ENCODE data around the gene SF1.

Gene SF1

GRCh38 chr11:64746486-64746885, 31.9 kb downstream of the SF1 start:
- no peak for DNase-seq (ENCODE audit: low read depth in 2 of 2)

GRCh38 chr11:64745521-64746328, 32.6 kb downstream of the SF1 start:
- no peak for DNase-seq (ENCODE audit: low read depth in 2 of 2)

- no peak for DNase-seq (ENCODE audit: low read depth in 2 of 2)
These were observed 33.2 kb downstream of the SF1 start for GRCh38 chr11:64745189-64745520.

- DNase-seq (ENCODE audit: low read depth in 2 of 2) = no peak
These were observed 33.7 kb downstream of the SF1 start for GRCh38 chr11:64744544-64745188.

- DNase-seq (ENCODE audit: low read depth in 2 of 2) = peak in 1 of 2 experiments; percentile 66
These were observed 34.5 kb downstream of the SF1 start, which contains the start of gene RASGRP2 for GRCh38 chr11:64743591-64744543. RASGRP2 (minus strand) TSS chr11:64744142; CDS start chr11:64742866, 1,276 bp downstream.

- peak; percentile 55 to 66 for DNase-seq (ENCODE audit: low read depth in 2 of 2)
These were observed 35.3 kb downstream of the SF1 start for GRCh38 chr11:64742889-64743590.

- no peak for DNase-seq (ENCODE audit: low read depth in 2 of 2)
These were observed 36.1 kb downstream of the SF1 start for GRCh38 chr11:64742087-64742888.

GRCh38 chr11:64741375-64742086, 36.8 kb downstream of the SF1 start:
- no peak for DNase-seq (ENCODE audit: low read depth in 2 of 2)

GRCh38 chr11:64739871-64740270, 38.5 kb downstream of the SF1 start:
- no peak for DNase-seq (ENCODE audit: low read depth in 2 of 2)

- no peak for DNase-seq (ENCODE audit: low read depth in 2 of 2)
These were observed 41.7 kb downstream of the SF1 start for GRCh38 chr11:64736654-64737053.

GRCh38 chr11:64735725-64736259, 42.5 kb downstream of the SF1 start:
- no peak for DNase-seq (ENCODE audit: low read depth in 2 of 2)

- no peak for DNase-seq (ENCODE audit: low read depth in 2 of 2)
These were observed 43.3 kb downstream of the SF1 start for GRCh38 chr11:64734811-64735724.

GRCh38 chr11:64731601-64732000, 46.7 kb downstream of the SF1 start:
- no peak for DNase-seq (ENCODE audit: low read depth in 2 of 2)

DNA sequence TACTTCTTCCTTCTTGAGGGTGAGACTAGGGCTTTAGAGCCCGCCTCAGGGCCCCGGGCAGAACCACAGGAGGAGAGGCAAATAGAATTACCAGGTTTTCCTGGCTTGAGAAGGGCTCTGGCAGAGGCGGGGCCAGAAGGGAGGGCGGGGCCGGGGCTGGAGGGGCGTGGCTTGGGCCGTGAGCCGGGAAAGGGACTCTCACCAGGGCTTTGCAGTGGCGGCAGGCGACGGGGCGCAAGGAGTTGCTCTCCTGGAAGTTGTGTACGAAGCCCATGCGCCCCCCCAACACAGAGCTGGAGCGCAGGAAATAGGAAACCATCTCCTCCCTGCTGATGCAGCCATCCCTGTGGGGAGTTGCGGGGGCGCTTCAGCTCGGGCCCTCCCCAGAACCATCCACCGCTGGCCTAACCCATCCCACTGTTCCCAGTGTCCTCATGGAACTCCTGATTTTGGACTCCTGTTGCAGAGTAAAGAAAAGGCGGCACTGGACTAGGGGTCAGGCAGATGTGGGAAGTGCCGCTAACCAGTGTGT, 48.4 kb downstream of the SF1 start:
- DNase-seq (ENCODE audit: low read depth in 2 of 2) = peak in 1 of 2 experiments; percentile 27

- no peak for DNase-seq (ENCODE audit: low read depth in 2 of 2)
These were observed 49.5 kb downstream of the SF1 start for GRCh38 chr11:64728757-64729365.

DNA sequence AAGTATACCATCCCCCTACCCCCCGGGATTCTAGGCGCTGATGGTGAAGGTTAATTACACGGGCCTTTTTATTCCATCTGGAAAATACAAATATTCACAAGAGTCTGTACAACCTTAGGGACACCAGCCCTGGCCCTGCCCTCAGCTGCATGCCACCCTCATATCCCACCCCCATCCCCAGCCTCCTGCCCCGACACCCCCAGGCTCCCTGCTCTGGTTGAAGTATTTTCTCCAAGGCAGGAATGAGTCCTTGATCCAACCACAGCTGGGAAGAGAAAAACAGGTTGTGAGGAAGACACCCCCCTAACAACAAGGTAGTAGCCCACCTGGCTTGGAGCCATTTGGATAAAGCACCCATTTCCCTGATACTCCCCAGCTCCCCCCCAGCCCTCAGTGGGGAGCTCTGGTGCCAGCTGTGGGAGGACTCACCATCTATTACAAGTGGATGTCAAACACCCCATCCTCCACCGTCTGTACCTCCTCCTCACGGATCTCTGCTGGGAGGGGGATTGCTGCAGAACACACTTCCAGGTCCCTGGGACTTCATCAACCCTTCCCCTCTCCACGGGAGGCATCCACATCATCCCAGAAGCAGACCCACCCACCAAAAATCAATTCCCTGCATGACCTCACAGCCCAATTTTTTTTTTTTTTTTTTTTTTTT, 51.3 kb downstream of the SF1 start:
- no peak for DNase-seq (ENCODE audit: low read depth in 2 of 2)

- DNase-seq (ENCODE audit: low read depth in 2 of 2) = no peak
These were observed 52.1 kb downstream of the SF1 start for GRCh38 chr11:64726211-64726641.

All from stimulated activated CD4-positive, alpha-beta T cell treated with anti-CD3 and anti-CD28 coated beads, Interleukin-12 subunit alpha, Interleukin-12 subunit beta, amount 100 ng/mL, for 24 hours (primary cell).